ENCODE results near the gene IER3.

- TF ChIP-seq MEF2A (IDR thresholded peaks at IDR 0.05; ENCODE audit: control insufficient read depth, low read depth, low read length) = no peak
- TF ChIP-seq TAF1 (IDR thresholded peaks at IDR 0.05; ENCODE audit: control insufficient read depth, extremely low read depth, insufficient read depth, low read length, severe bottlenecking) = no peak
- no peak for TF ChIP-seq HDAC2 (IDR thresholded peaks at IDR 0.05)
- no peak for TF ChIP-seq NR2C2 (CRISPR knock-in tag; IDR thresholded peaks at IDR 0.05)
- TF ChIP-seq NR2C2 (tag; IDR thresholded peaks at IDR 0.05) = no peak
- no peak for TF ChIP-seq POLR2A (conservative IDR thresholded peaks at IDR 0.05)
- no peak for TF ChIP-seq SMARCA5 (IDR thresholded peaks at IDR 0.05)
- TF ChIP-seq ZNF717 (CRISPR knock-in tag; IDR thresholded peaks at IDR 0.05) = no peak
These were observed 12.0 kb downstream of the IER3 start for GRCh38 chr6:30732237-30732943.
